Right renal cortex interstitium (tissue), 3 donors: ENCODE results near the gene SFPQ. TPM values are rescaled to one million over a fixed set of nuclear protein-coding genes. Genes with fewer than 3 reads are reported as not detected.

Experiments
- DNase-seq, 3 donors: peaks; one replicate each; pipeline ENCODE4 v3.0.0-alpha.2; 2013; ENCODE audit warnings: low read depth in 3 of 3, low spot score in 2 of 3
- polyA plus RNA-seq, 3 donors: library from polyadenylated mRNA; unstranded; fragments of 120-200 nt; gene quantifications; one replicate each; pipeline ENCODE4 v1.2.1, GENCODE V29; 2013; ENCODE audit not compliant: insufficient read length in 3 of 3

Gene SFPQ
- polyA plus RNA-seq, 3 donors, result 674 to 746 (median 720) TPM

- DNase-seq, result no peak
Observed at GRCh38 chr1:35188578-35189392, 4.2 kb downstream of the SFPQ start.

GRCh38 chr1:35187816-35188342 lies 5.1 kb downstream of the SFPQ start:
- no peak for DNase-seq

GRCh38 chr1:35186239-35186638 lies 6.7 kb downstream of the SFPQ start:
- DNase-seq, result no peak

GRCh38 chr1:35185200-35185599 lies 7.7 kb downstream of the SFPQ start:
- no peak for DNase-seq

- no peak for DNase-seq
Observed at GRCh38 chr1:35184495-35185199, 8.3 kb downstream of the SFPQ start.

- DNase-seq, result no peak
Observed at GRCh38 chr1:35181790-35182455, 11.0 kb downstream of the SFPQ start.

GRCh38 chr1:35180776-35181374 lies 12.1 kb downstream of the SFPQ start:
- no peak for DNase-seq

GRCh38 chr1:35179908-35180307 lies 13.0 kb downstream of the SFPQ start:
- no peak for DNase-seq

- DNase-seq, result no peak
Observed at GRCh38 chr1:35178874-35179380, 14.0 kb downstream of the SFPQ start.

- DNase-seq, result no peak
Observed at GRCh38 chr1:35178295-35178695, 14.7 kb downstream of the SFPQ start.

- no peak for DNase-seq
Observed at GRCh38 chr1:35177237-35177786, 15.6 kb downstream of the SFPQ start.

- no peak for DNase-seq
Observed at GRCh38 chr1:35175602-35176001, 17.3 kb downstream of the SFPQ start.

GRCh38 chr1:35175098-35175576 lies 17.8 kb downstream of the SFPQ start:
- DNase-seq, result no peak

- DNase-seq, result no peak
Observed at GRCh38 chr1:35173909-35174540, 18.9 kb downstream of the SFPQ start.

GRCh38 chr1:35173491-35173890 lies 19.5 kb downstream of the SFPQ start:
- no peak for DNase-seq

- no peak for DNase-seq
Observed at GRCh38 chr1:35172022-35172421, 20.9 kb downstream of the SFPQ start.

- DNase-seq, result no peak
Observed at GRCh38 chr1:35171579-35171978, 21.4 kb downstream of the SFPQ start.

GRCh38 chr1:35164893-35165292 lies 28.1 kb downstream of the SFPQ start:
- no peak for DNase-seq

- DNase-seq, result no peak
Observed at GRCh38 chr1:35151220-35151619, 41.7 kb downstream of the SFPQ start.
